Activated CD8-positive, alpha-beta memory T cell treated with anti-CD3 and anti-CD28 coated beads for 24 hours (primary cell): ENCODE results near the gene NGEF.
"Not testable (repeated sequence)": the region's sequence is repeated elsewhere in the genome, so short reads cannot be mapped to it uniquely, and the experiment has no call there.

Source experiments
- DNase-seq: peaks from one replicate; pipeline ENCODE4 v3.0.0-alpha.2; 2020

Gene NGEF

GRCh38 chr2:232866104-232866503, 147.0 kb downstream of the NGEF start:
- no peak for DNase-seq

- no peak for DNase-seq
Measured at GRCh38 chr2:232865165-232865564, 147.9 kb downstream of the NGEF start.

GRCh38 chr2:232863996-232864395, 149.1 kb downstream of the NGEF start:
- DNase-seq: no peak

- no peak for DNase-seq
Measured at GRCh38 chr2:232861353-232861752, 151.7 kb downstream of the NGEF start.

- DNase-seq: no peak
Measured at GRCh38 chr2:232860593-232861241, 152.3 kb downstream of the NGEF start.

GRCh38 chr2:232859385-232859916, 153.6 kb downstream of the NGEF start:
- no peak for DNase-seq

GRCh38 chr2:232857158-232857563, 155.9 kb downstream of the NGEF start:
- DNase-seq: no peak

- DNase-seq: no peak
Measured at GRCh38 chr2:232854082-232854481, 159.0 kb downstream of the NGEF start.

- no peak for DNase-seq
Measured at GRCh38 chr2:232852676-232853075, 160.4 kb downstream of the NGEF start.

- not testable (repeated sequence) for DNase-seq
Measured at GRCh38 chr2:232852081-232852480, 161.0 kb downstream of the NGEF start.

- no peak for DNase-seq
Measured at GRCh38 chr2:232850039-232850438, 163.0 kb downstream of the NGEF start.

- no peak for DNase-seq
Measured at GRCh38 chr2:232846055-232846454, 167.0 kb downstream of the NGEF start.

- no peak for DNase-seq
Measured at GRCh38 chr2:232843834-232844233, 169.2 kb downstream of the NGEF start.

- DNase-seq: no peak
Measured at GRCh38 chr2:232842689-232843088, 170.4 kb downstream of the NGEF start.

GRCh38 chr2:232839411-232840079, 173.5 kb downstream of the NGEF start:
- DNase-seq: no peak

GRCh38 chr2:232838406-232838874, 174.6 kb downstream of the NGEF start:
- peak; percentile 77 for DNase-seq

- no peak for DNase-seq
Measured at GRCh38 chr2:232836934-232837333, 176.1 kb downstream of the NGEF start.

- no peak for DNase-seq
Measured at GRCh38 chr2:232835687-232836208, 177.3 kb downstream of the NGEF start.

GRCh38 chr2:232833830-232834229, 179.2 kb downstream of the NGEF start:
- DNase-seq: no peak

- DNase-seq: no peak
Measured at GRCh38 chr2:232831496-232831895, 181.6 kb downstream of the NGEF start.

GRCh38 chr2:232829988-232830387, 183.1 kb downstream of the NGEF start:
- no peak for DNase-seq
